Activated gamma-delta T cell (primary cell): ENCODE data around the gene PCDHA12.
"Not testable (repeated sequence)": the region's sequence is repeated elsewhere in the genome, so short reads cannot be mapped to it uniquely, and the experiment has no call there.

ENCODE experiments used
- DNase-seq: peaks from one replicate; lab custom pipeline; 2025; lab: John Stamatoyannopoulos, UW
- total RNA-seq, 2 donors: gene quantifications; one replicate each; lab custom pipeline; 2026; lab: John Stamatoyannopoulos, UW

The PCDHA12 gene
- total RNA-seq: 0 to 0.04 reads per million in 2 donors

GRCh38 chr5:140875085-140876065 lies at the start of gene PCDHA12:
Gene PCDHA12, plus strand, starts transcription at chr5:140875308. Its CDS starts 165 bp downstream, at chr5:140875473.
- no peak for DNase-seq

GRCh38 chr5:140827704-140828361 lies 47.3 kb upstream of the PCDHA12 start, which contains the start of gene PCDHA6:
Gene PCDHA6, plus strand, starts transcription at chr5:140827960. Its CDS starts 132 bp downstream, at chr5:140828092.
- no peak for DNase-seq

- no peak for DNase-seq
Measured at GRCh38 chr5:140828362-140828737, 46.8 kb upstream of the PCDHA12 start.

GRCh38 chr5:140829511-140830501 lies 45.3 kb upstream of the PCDHA12 start:
- DNase-seq: not testable (repeated sequence)

GRCh38 chr5:140833993-140834392 lies 41.1 kb upstream of the PCDHA12 start, which contains the start of gene PCDHA7:
Gene PCDHA7, plus strand, starts transcription at chr5:140834269. Its CDS starts 115 bp downstream, at chr5:140834384.
- DNase-seq: no peak

GRCh38 chr5:140834439-140835008 lies 40.6 kb upstream of the PCDHA12 start:
- not testable (repeated sequence) for DNase-seq

GRCh38 chr5:140835622-140836510 lies 39.2 kb upstream of the PCDHA12 start:
- DNase-seq: no peak

- no peak for DNase-seq
Measured at GRCh38 chr5:140840978-140841962, 33.8 kb upstream of the PCDHA12 start, which contains the start of gene PCDHA8. Gene PCDHA8, plus strand, starts transcription at chr5:140841187. Its CDS starts 135 bp downstream, at chr5:140841322.

- DNase-seq: no peak
Measured at GRCh38 chr5:140842798-140843733, 32.0 kb upstream of the PCDHA12 start.

- DNase-seq: not testable (repeated sequence)
Measured at GRCh38 chr5:140848139-140849102, 26.7 kb upstream of the PCDHA12 start, which contains the start of gene PCDHA9. Gene PCDHA9, plus strand, starts transcription at chr5:140848382. Its CDS starts 114 bp downstream, at chr5:140848496.

- not testable (repeated sequence) for DNase-seq
Measured at GRCh38 chr5:140849831-140850634, 25.1 kb upstream of the PCDHA12 start.

GRCh38 chr5:140855772-140856674 lies 19.1 kb upstream of the PCDHA12 start, which contains the start of gene PCDHA10:
Gene PCDHA10, plus strand, starts transcription at chr5:140855897. Its CDS starts 152 bp downstream, at chr5:140856049.
- no peak for DNase-seq

GRCh38 chr5:140857177-140857986 lies 17.7 kb upstream of the PCDHA12 start:
- DNase-seq: no peak
